ENCODE measurements around the gene MERTK. TPM values are rescaled to one million over a fixed set of nuclear protein-coding genes. Genes with fewer than 3 reads are reported as not detected.

The MERTK gene
- total RNA-seq, 1 experiment from 2014 or later, result 2.1 TPM

DNA sequence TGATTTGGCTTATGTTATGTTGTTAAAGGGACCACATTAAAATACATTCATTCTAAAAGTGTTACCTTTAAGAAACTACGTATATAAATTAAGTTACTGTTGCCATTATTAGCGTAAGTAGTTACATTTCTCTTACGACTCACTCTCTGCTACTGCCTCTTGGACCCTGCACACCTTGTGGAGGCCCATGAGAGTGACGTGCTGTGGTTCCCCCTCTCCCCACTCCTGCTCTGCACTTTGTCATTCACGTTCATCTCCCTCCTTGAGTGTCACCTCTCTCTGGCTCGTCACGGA lies 830 bp upstream of the MERTK start:
- BruUV-seq (replicated peaks), result no TSS peak

GRCh38 chr2:111898703-111899514 lies 502 bp downstream of the MERTK start:
- intact Hi-C loops (cut with micrococcal nuclease; ENCODE audit: unreplicated experiment), result no loop called here
- H3K4me3 Mint-ChIP-seq (ENCODE audit: low read depth, unreplicated experiment), result peak overlapping the region; percentile 82
- no peak for DNase-seq
- TF ChIP-seq, protein P1, sequence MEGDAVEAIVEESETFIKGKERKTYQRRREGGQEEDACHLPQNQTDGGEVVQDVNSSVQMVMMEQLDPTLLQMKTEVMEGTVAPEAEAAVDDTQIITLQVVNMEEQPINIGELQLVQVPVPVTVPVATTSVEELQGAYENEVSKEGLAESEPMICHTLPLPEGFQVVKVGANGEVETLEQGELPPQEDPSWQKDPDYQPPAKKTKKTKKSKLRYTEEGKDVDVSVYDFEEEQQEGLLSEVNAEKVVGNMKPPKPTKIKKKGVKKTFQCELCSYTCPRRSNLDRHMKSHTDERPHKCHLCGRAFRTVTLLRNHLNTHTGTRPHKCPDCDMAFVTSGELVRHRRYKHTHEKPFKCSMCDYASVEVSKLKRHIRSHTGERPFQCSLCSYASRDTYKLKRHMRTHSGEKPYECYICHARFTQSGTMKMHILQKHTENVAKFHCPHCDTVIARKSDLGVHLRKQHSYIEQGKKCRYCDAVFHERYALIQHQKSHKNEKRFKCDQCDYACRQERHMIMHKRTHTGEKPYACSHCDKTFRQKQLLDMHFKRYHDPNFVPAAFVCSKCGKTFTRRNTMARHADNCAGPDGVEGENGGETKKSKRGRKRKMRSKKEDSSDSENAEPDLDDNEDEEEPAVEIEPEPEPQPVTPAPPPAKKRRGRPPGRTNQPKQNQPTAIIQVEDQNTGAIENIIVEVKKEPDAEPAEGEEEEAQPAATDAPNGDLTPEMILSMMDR (IDR thresholded peaks at IDR 0.05; ENCODE audit: unreplicated experiment), result no peak
- CTCF ChIA-PET, result interaction anchor here (0.6 to 1.7 kb wide), 7 partner anchors 40 to 148 kb away, joined by 3 to 8 read pairs (median 5); no protein-coding TSS in a partner anchor
- H3K4me1 Mint-ChIP-seq (ENCODE audit: low read depth, unreplicated experiment), result peaks cover 22% of the 10 kb centered on the region
- H3K27ac Mint-ChIP-seq (ENCODE audit: unreplicated experiment), result no peak overlapping the region
- H3K27me3 Mint-ChIP-seq (ENCODE audit: unreplicated experiment), result no peaks in the 10 kb centered on the region
- peaks cover 23% of the 10 kb centered on the region for H3K36me3 Mint-ChIP-seq (ENCODE audit: insufficient read depth, unreplicated experiment)
- BruUV-seq (replicated peaks), result no TSS peak
- no peaks in the 10 kb centered on the region for H3K9me3 Mint-ChIP-seq (ENCODE audit: low read depth, unreplicated experiment)

More for the DNA sequence above, 830 bp upstream of the MERTK start:
- no peaks in the 10 kb centered on the region for H3K9me3 Mint-ChIP-seq (ENCODE audit: low read depth, unreplicated experiment)
- H3K27me3 Mint-ChIP-seq (ENCODE audit: unreplicated experiment), result no peaks in the 10 kb centered on the region
- TF ChIP-seq, protein P1 (IDR thresholded peaks at IDR 0.05; ENCODE audit: unreplicated experiment), result no peak
- DNase-seq, result no peak
- intact Hi-C loops (cut with micrococcal nuclease; ENCODE audit: unreplicated experiment), result no loop called here
- no peak overlapping the region for H3K27ac Mint-ChIP-seq (ENCODE audit: unreplicated experiment)
- CTCF ChIA-PET, result interaction anchor here (0.5 to 1.7 kb wide), 12 partner anchors 10 to 377 kb away, joined by 3 to 6 read pairs (median 3); no protein-coding TSS in a partner anchor
- H3K36me3 Mint-ChIP-seq (ENCODE audit: insufficient read depth, unreplicated experiment), result peaks cover 23% of the 10 kb centered on the region
- H3K4me3 Mint-ChIP-seq (ENCODE audit: low read depth, unreplicated experiment), result peak overlapping the region; percentile 82
- peaks cover 22% of the 10 kb centered on the region for H3K4me1 Mint-ChIP-seq (ENCODE audit: low read depth, unreplicated experiment)

- intact Hi-C loops (cut with micrococcal nuclease; ENCODE audit: unreplicated experiment), result loop anchor here (1.0 kb wide), 1 partner anchor 147 kb away; no protein-coding TSS in a partner anchor
- Mint-ChIP-seq H3K36me3 (ENCODE audit: insufficient read depth, unreplicated experiment) (peaks cover 23% of the 10 kb centered on the region), H3K27me3 (ENCODE audit: unreplicated experiment) (no peaks in the 10 kb centered on the region)
These were observed 2.5 kb downstream of the MERTK start for GRCh38 chr2:111900859-111901258.

GRCh38 chr2:111903516-111903915 lies 5.1 kb downstream of the MERTK start:
- intact Hi-C loops (cut with micrococcal nuclease; ENCODE audit: unreplicated experiment), result no loop called here
- BruUV-seq (replicated peaks), result no TSS peak
- no peak overlapping the region for H3K27ac Mint-ChIP-seq (ENCODE audit: unreplicated experiment)
- no peaks in the 10 kb centered on the region for H3K27me3 Mint-ChIP-seq (ENCODE audit: unreplicated experiment)
- TF ChIP-seq, protein P1 (IDR thresholded peaks at IDR 0.05; ENCODE audit: unreplicated experiment), result no peak
- CTCF ChIA-PET, result interaction anchor here (0.7 to 1.0 kb wide), 2 partner anchors 17 to 69 kb away, joined by 4 read pairs; no protein-coding TSS in a partner anchor
- no peak for DNase-seq
- H3K9me3 Mint-ChIP-seq (ENCODE audit: low read depth, unreplicated experiment), result no peaks in the 10 kb centered on the region
- no peak overlapping the region for H3K4me3 Mint-ChIP-seq (ENCODE audit: low read depth, unreplicated experiment)
- peaks cover 7% of the 10 kb centered on the region for H3K36me3 Mint-ChIP-seq (ENCODE audit: insufficient read depth, unreplicated experiment)
- peaks cover 12% of the 10 kb centered on the region for H3K4me1 Mint-ChIP-seq (ENCODE audit: low read depth, unreplicated experiment)

More at GRCh38 chr2:111900859-111901258, 2.5 kb downstream of the MERTK start:
- Mint-ChIP-seq H3K9me3 (ENCODE audit: low read depth, unreplicated experiment) (no peaks in the 10 kb centered on the region), H3K27ac (ENCODE audit: unreplicated experiment) (no peak overlapping the region), H3K4me1 (ENCODE audit: low read depth, unreplicated experiment) (peaks cover 22% of the 10 kb centered on the region), H3K4me3 (ENCODE audit: low read depth, unreplicated experiment) (no peak overlapping the region)
- BruUV-seq (replicated peaks), result no TSS peak
- TF ChIP-seq, protein P1 (IDR thresholded peaks at IDR 0.05; ENCODE audit: unreplicated experiment), result peak; percentile 31
- DNase-seq, result peak; percentile 60
- CTCF ChIA-PET, result interaction anchor here (1.3 kb wide), 1 partner anchor 13 kb away, joined by 3 read pairs; no protein-coding TSS in a partner anchor
